OCI-LY1 (cell line): ENCODE data around the gene NME2.

Source experiments
- H2AFZ ChIP-seq: fragments of 200-600 bp; sonication (generic), shearing (Covaris generic); 2 replicates; pipeline ENCODE4 v1.6.0; 2014; ENCODE audit warnings: antibody characterized with exemption, mild to moderate bottlenecking, low read length
- H3F3A ChIP-seq: fragments of 200-600 bp; sonication (generic), shearing (Covaris generic); 2 replicates; pipeline ENCODE4 v1.6.0; 2014; ENCODE audit warnings: mild to moderate bottlenecking, antibody characterized with exemption, low read length, moderate library complexity; ENCODE audit not compliant: insufficient read depth
- H3K27ac ChIP-seq: fragments of 200-600 bp; sonication (generic); 2 replicates; pipeline ENCODE4 v1.5.1; 2014; ENCODE audit warnings: low read length, mixed run types, mild to moderate bottlenecking, low read depth; ENCODE audit not compliant: poor library complexity, severe bottlenecking
- H3K27me3 ChIP-seq: fragments of 200-600 bp; sonication (generic); 2 replicates; pipeline ENCODE4 v1.6.0; 2014; ENCODE audit warnings: antibody characterized with exemption, mild to moderate bottlenecking, low read length, moderate library complexity; ENCODE audit not compliant: insufficient read depth
- H3K36me3 ChIP-seq: fragments of 200-600 bp; sonication (generic); 2 replicates; pipeline ENCODE4 v1.6.1; 2014; ENCODE audit warnings: mild to moderate bottlenecking, antibody characterized with exemption, low read length, moderate library complexity, mixed read lengths; ENCODE audit not compliant: insufficient read depth
- H3K4me1 ChIP-seq: fragments of 200-600 bp; sonication (generic); 2 replicates; pipeline ENCODE4 v1.5.1; 2014; ENCODE audit warnings: mild to moderate bottlenecking, low read length, moderate library complexity; ENCODE audit not compliant: insufficient read depth, severe bottlenecking
- H3K4me2 ChIP-seq: fragments of 200-600 bp; sonication (generic), shearing (Covaris generic); 2 replicates; pipeline ENCODE4 v1.6.1; 2014; ENCODE audit warnings: low read length
- H3K4me3 ChIP-seq: fragments of 200-600 bp; sonication (generic); 2 replicates; pipeline ENCODE4 v1.5.1; 2014; ENCODE audit warnings: low read length, low read depth, mild to moderate bottlenecking, mixed read lengths; ENCODE audit not compliant: poor library complexity, severe bottlenecking
- H3K79me2 ChIP-seq: fragments of 200-600 bp; shearing (Covaris generic); 2 replicates; pipeline ENCODE4 v1.6.1; 2016; ENCODE audit warnings: mixed run types, low read length, mixed read lengths; ENCODE audit not compliant: insufficient read depth
- H3K9ac ChIP-seq: fragments of 200-600 bp; sonication (generic), shearing (Covaris generic); 2 replicates; pipeline ENCODE4 v1.6.1; 2014; ENCODE audit warnings: mild to moderate bottlenecking, low read length, mixed read lengths
- H3K9me2 ChIP-seq: fragments of 200-600 bp; sonication (generic), shearing (Covaris generic); 2 replicates; pipeline ENCODE4 v1.6.1; 2014; ENCODE audit warnings: low read depth, mild to moderate bottlenecking, low read length, mixed read lengths
- H3K9me3 ChIP-seq: fragments of 200-600 bp; shearing (Covaris generic); 2 replicates; pipeline ENCODE4 v1.6.1; 2014; ENCODE audit warnings: low read length, mixed read lengths
- H4K20me1 ChIP-seq: fragments of 200-600 bp; sonication (generic), shearing (Covaris generic); 2 replicates; pipeline ENCODE4 v1.6.0; 2016; ENCODE audit warnings: mild to moderate bottlenecking, low read length; ENCODE audit not compliant: insufficient read depth
- EZH2 ChIP-seq: fragments of 200-600 bp; sonication (generic), shearing (Covaris generic); IDR thresholded peaks from 2 replicates; pipeline ENCODE4 v1.8.0; 2017; ENCODE audit warnings: borderline replicate concordance, mixed run types, mild to moderate bottlenecking, antibody characterized with exemption, low read length, moderate library complexity, mixed read lengths
- TF ChIP-seq, protein P1 (sequence below): fragments of 200-600 bp; sonication (generic), shearing (Covaris generic); IDR thresholded peaks from 2 replicates; pipeline ENCODE4 v1.5.1; 2017; ENCODE audit warnings: mild to moderate bottlenecking, antibody characterized with exemption, low read length, moderate library complexity, mixed read lengths

NME2 gene

GRCh38 chr17:51188271-51188833, 22.1 kb downstream of the NME2 start:
- TF ChIP-seq, protein P1, sequence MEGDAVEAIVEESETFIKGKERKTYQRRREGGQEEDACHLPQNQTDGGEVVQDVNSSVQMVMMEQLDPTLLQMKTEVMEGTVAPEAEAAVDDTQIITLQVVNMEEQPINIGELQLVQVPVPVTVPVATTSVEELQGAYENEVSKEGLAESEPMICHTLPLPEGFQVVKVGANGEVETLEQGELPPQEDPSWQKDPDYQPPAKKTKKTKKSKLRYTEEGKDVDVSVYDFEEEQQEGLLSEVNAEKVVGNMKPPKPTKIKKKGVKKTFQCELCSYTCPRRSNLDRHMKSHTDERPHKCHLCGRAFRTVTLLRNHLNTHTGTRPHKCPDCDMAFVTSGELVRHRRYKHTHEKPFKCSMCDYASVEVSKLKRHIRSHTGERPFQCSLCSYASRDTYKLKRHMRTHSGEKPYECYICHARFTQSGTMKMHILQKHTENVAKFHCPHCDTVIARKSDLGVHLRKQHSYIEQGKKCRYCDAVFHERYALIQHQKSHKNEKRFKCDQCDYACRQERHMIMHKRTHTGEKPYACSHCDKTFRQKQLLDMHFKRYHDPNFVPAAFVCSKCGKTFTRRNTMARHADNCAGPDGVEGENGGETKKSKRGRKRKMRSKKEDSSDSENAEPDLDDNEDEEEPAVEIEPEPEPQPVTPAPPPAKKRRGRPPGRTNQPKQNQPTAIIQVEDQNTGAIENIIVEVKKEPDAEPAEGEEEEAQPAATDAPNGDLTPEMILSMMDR: no peak
- no peak for TF ChIP-seq EZH2
- H3K9ac ChIP-seq: no peak overlapping the region
- peaks cover 72% of the 10 kb centered on the region for H3K36me3 ChIP-seq
- H3K4me1 ChIP-seq: no peaks in the 10 kb centered on the region
- H2AFZ ChIP-seq: no peak overlapping the region
- no peak overlapping the region for H3K4me3 ChIP-seq
- H3K79me2 ChIP-seq: no peaks in the 10 kb centered on the region
- no peaks in the 10 kb centered on the region for H3K27me3 ChIP-seq
- H3K9me2 ChIP-seq: no peaks in the 10 kb centered on the region
- H3K9me3 ChIP-seq: no peaks in the 10 kb centered on the region
- H3K27ac ChIP-seq: no peak overlapping the region
- no peak overlapping the region for H3K4me2 ChIP-seq
- H3F3A ChIP-seq: no peaks in the 10 kb centered on the region
- H4K20me1 ChIP-seq: no peaks in the 10 kb centered on the region

- Histone ChIP-seq H2AFZ (no peak overlapping the region), H3K27me3 (no peaks in the 10 kb centered on the region), H3K9me2 (no peaks in the 10 kb centered on the region), H3K4me3 (no peak overlapping the region), H3K27ac (no peak overlapping the region), H3K9ac (no peak overlapping the region), H3K79me2 (no peaks in the 10 kb centered on the region), H3F3A (no peaks in the 10 kb centered on the region), H3K36me3 (peaks cover 73% of the 10 kb centered on the region), H3K4me1 (no peaks in the 10 kb centered on the region), H3K9me3 (no peaks in the 10 kb centered on the region), H4K20me1 (no peaks in the 10 kb centered on the region), H3K4me2 (no peak overlapping the region)
- TF ChIP-seq, protein P1: no peak
- TF ChIP-seq EZH2: no peak
Measured at GRCh38 chr17:51189162-51189561, 23.0 kb downstream of the NME2 start.

- H3K36me3 ChIP-seq: peaks cover 71% of the 10 kb centered on the region
Measured at GRCh38 chr17:51189628-51190027, 23.4 kb downstream of the NME2 start.

More at GRCh38 chr17:51189628-51190027, 23.4 kb downstream of the NME2 start:
- Histone ChIP-seq H2AFZ (no peak overlapping the region), H3K9me2 (no peaks in the 10 kb centered on the region), H3K4me1 (no peaks in the 10 kb centered on the region), H3F3A (no peaks in the 10 kb centered on the region), H3K79me2 (no peaks in the 10 kb centered on the region), H3K4me2 (no peak overlapping the region), H3K4me3 (no peak overlapping the region), H3K9ac (no peak overlapping the region), H3K9me3 (no peaks in the 10 kb centered on the region), H3K27ac (no peak overlapping the region), H4K20me1 (no peaks in the 10 kb centered on the region), H3K27me3 (no peaks in the 10 kb centered on the region)
- TF ChIP-seq, protein P1: no peak
- no peak for TF ChIP-seq EZH2
